Osteoblast (primary cell): Measurements from ENCODE around the gene NGF. TPM values are rescaled to one million over a fixed set of nuclear protein-coding genes. Genes with fewer than 3 reads are reported as not detected.

Source experiments
- DNase-seq: peaks from one replicate; pipeline ENCODE4 v3.0.0; 2011; ENCODE audit warnings: low spot score, mixed read lengths; ENCODE audit not compliant: insufficient read length; ENCODE audit errors: missing footprints
- H2AFZ ChIP-seq: 2 replicates; pipeline ENCODE4 v1.6.0; 2011; ENCODE audit warnings: mild to moderate bottlenecking, low read length
- H3K27ac ChIP-seq: 2 replicates; pipeline ENCODE4 v1.5.1; 2011; ENCODE audit warnings: mild to moderate bottlenecking, low read depth, low read length, moderate library complexity
- H3K27me3 ChIP-seq: 2 replicates; pipeline ENCODE4 v1.6.0; 2012; ENCODE audit warnings: mild to moderate bottlenecking, control low read depth, inconsistent platforms, low read length, moderate library complexity; ENCODE audit not compliant: insufficient read depth
- H3K36me3 ChIP-seq: 2 replicates; pipeline ENCODE4 v1.5.1; 2011; ENCODE audit warnings: mild to moderate bottlenecking, low read length, control low read depth, moderate library complexity; ENCODE audit not compliant: insufficient read depth
- H3K4me1 ChIP-seq: 2 replicates; pipeline ENCODE4 v1.5.1; 2011; ENCODE audit warnings: mild to moderate bottlenecking, low read length, control low read depth, moderate library complexity; ENCODE audit not compliant: insufficient read depth
- H3K4me2 ChIP-seq: 2 replicates; pipeline ENCODE4 v1.6.0; 2011; ENCODE audit warnings: mild to moderate bottlenecking, low read length; ENCODE audit not compliant: insufficient read depth
- H3K4me3 ChIP-seq: fragments of 200-600 bp; sonication (generic); 3 replicates; pipeline ENCODE4 v1.5.1; 2012; ENCODE audit warnings: mild to moderate bottlenecking, low read length, inconsistent platforms; ENCODE audit not compliant: insufficient read depth
- H3K79me2 ChIP-seq: 2 replicates; pipeline ENCODE4 v1.6.0; 2012; ENCODE audit warnings: mild to moderate bottlenecking, low read length, control low read depth, inconsistent platforms; ENCODE audit not compliant: insufficient read depth
- H3K9me3 ChIP-seq: 2 replicates; pipeline ENCODE4 v1.5.1; 2011; ENCODE audit warnings: low read depth, low read length, control low read depth
- H4K20me1 ChIP-seq: 2 replicates; pipeline ENCODE4 v1.6.0; 2012; ENCODE audit warnings: mild to moderate bottlenecking, low read length, control low read depth; ENCODE audit not compliant: insufficient read depth
- total RNA-seq: library from RNA; depleted of rRNA; stranded (reverse); fragments of >200 nt; gene quantifications from 2 replicates; pipeline ENCODE4 v1.2.3, GENCODE V29; 2012
- TF ChIP-seq, protein P1 (sequence below): IDR thresholded peaks from 2 replicates; pipeline ENCODE4 v1.5.1; 2011; ENCODE audit warnings: mild to moderate bottlenecking, low read depth, low read length, moderate library complexity; ENCODE audit errors: extremely low read depth

The NGF gene
- total RNA-seq, 1 donor: 6.2 TPM

DNA sequence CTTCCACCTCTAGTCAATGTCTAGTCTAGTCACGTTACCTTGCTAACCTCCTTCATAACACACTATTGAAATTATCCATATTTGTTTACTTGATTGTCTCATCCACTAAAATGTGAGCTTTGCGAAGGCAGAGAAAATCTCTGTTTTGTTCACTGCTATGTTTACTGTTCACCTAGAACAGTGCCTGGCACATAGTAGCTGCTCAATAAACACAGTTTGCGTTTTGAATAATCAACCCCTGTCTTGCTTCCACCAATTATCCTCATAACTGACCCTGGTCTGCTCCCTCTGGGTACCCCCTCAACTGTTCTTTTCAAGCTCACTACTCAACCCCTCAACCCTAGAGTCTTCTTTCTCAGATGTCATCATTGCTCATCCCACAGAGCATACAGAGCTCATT is 36.5 kb upstream of the NGF start:
- H3K4me3 ChIP-seq: no peak overlapping the region
- no peaks in the 10 kb centered on the region for H4K20me1 ChIP-seq
- DNase-seq: no peak
- peaks cover 21% of the 10 kb centered on the region for H3K4me1 ChIP-seq
- no peak overlapping the region for H3K4me2 ChIP-seq
- no peaks in the 10 kb centered on the region for H3K27me3 ChIP-seq
- TF ChIP-seq, protein P1, sequence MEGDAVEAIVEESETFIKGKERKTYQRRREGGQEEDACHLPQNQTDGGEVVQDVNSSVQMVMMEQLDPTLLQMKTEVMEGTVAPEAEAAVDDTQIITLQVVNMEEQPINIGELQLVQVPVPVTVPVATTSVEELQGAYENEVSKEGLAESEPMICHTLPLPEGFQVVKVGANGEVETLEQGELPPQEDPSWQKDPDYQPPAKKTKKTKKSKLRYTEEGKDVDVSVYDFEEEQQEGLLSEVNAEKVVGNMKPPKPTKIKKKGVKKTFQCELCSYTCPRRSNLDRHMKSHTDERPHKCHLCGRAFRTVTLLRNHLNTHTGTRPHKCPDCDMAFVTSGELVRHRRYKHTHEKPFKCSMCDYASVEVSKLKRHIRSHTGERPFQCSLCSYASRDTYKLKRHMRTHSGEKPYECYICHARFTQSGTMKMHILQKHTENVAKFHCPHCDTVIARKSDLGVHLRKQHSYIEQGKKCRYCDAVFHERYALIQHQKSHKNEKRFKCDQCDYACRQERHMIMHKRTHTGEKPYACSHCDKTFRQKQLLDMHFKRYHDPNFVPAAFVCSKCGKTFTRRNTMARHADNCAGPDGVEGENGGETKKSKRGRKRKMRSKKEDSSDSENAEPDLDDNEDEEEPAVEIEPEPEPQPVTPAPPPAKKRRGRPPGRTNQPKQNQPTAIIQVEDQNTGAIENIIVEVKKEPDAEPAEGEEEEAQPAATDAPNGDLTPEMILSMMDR: no peak
- no peak overlapping the region for H2AFZ ChIP-seq
- no peaks in the 10 kb centered on the region for H3K36me3 ChIP-seq
- no peaks in the 10 kb centered on the region for H3K79me2 ChIP-seq
- no peaks in the 10 kb centered on the region for H3K9me3 ChIP-seq
- no peak overlapping the region for H3K27ac ChIP-seq

DNA sequence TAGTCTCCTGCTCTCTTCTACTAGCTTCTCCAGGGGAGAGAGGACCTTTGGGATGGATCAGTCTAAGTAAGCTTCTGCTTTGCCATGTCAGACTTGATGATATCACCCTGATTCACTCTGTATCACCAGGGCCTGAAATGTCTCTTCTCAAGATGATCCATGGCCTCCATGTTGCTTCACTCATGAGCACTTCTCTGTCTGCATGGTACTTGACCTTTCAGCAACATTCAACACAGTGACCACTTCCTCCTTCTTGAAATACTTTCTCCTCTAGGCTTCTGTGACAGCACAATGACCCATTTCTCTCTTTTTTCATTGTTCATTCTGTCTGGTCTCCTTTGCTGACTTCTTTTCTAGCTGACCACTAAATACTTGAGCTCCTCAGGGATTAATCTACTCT is 35.3 kb upstream of the NGF start:
- Histone ChIP-seq H2AFZ (peak overlapping the region; percentile 21), H4K20me1 (no peaks in the 10 kb centered on the region), H3K9me3 (no peaks in the 10 kb centered on the region), H3K79me2 (no peaks in the 10 kb centered on the region), H3K27me3 (no peaks in the 10 kb centered on the region), H3K36me3 (no peaks in the 10 kb centered on the region), H3K4me3 (no peak overlapping the region), H3K4me1 (peaks cover 21% of the 10 kb centered on the region), H3K4me2 (no peak overlapping the region), H3K27ac (peak overlapping the region; percentile 58)
- DNase-seq: peak; percentile 38
- TF ChIP-seq, protein P1: no peak

DNA sequence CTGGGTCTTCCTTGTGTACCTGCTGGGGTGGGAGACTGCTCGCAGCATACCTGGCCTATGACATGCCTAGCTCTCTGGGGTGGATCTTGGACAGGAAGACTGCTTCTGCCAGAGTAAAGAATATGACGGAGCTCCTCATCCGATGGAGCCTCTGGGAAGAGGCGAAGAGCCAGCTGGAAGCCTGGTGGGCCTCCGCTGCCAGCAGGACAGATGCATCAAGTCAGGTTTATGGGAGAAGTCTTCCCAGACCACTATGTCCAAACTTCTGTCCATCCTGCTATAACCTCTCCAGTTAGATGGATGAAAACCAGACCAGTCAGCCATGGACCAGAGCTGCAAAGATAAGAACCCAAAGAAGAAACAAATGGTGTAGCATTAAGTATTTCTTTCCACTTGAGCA is 27.7 kb upstream of the NGF start:
- no peak overlapping the region for H3K4me2 ChIP-seq
- no peaks in the 10 kb centered on the region for H3K27me3 ChIP-seq
- peaks cover 12% of the 10 kb centered on the region for H3K4me1 ChIP-seq
- no peaks in the 10 kb centered on the region for H3K36me3 ChIP-seq
- no peak overlapping the region for H2AFZ ChIP-seq
- no peaks in the 10 kb centered on the region for H4K20me1 ChIP-seq
- H3K27ac ChIP-seq: no peak overlapping the region
- DNase-seq: no peak
- no peaks in the 10 kb centered on the region for H3K9me3 ChIP-seq
- H3K79me2 ChIP-seq: no peaks in the 10 kb centered on the region
- TF ChIP-seq, protein P1: no peak
- H3K4me3 ChIP-seq: no peak overlapping the region

DNA sequence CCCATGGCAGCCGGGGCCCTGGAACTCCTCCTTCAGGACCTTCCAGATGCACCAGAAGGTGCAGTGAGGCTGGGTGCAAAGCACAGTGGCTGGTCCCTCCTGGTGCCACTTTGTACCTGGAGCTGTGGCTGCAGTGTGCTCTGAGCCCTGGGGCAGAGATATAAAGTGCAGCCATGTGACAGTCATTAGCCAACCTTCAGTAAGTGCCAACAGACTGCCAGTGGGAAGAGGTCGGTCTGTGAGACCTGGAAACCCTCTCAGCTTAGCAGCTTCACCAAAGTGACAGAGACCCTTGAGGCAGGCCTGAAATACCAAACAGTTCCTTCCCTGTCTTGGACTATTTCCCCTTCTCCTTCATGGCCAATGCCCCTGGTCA is 26.7 kb upstream of the NGF start:
- H3K27me3 ChIP-seq: no peaks in the 10 kb centered on the region
- H4K20me1 ChIP-seq: no peaks in the 10 kb centered on the region
- no peak overlapping the region for H3K4me3 ChIP-seq
- peaks cover 12% of the 10 kb centered on the region for H3K4me1 ChIP-seq
- DNase-seq: no peak
- H2AFZ ChIP-seq: peak overlapping the region; percentile 57
- peak overlapping the region; percentile 36 for H3K4me2 ChIP-seq
- no peaks in the 10 kb centered on the region for H3K9me3 ChIP-seq
- no peaks in the 10 kb centered on the region for H3K79me2 ChIP-seq
- TF ChIP-seq, protein P1: no peak
- no peak overlapping the region for H3K27ac ChIP-seq
- H3K36me3 ChIP-seq: no peaks in the 10 kb centered on the region
